Tibial nerve (tissue), 4 donors: ENCODE measurements around the gene KXD1. TPM values are rescaled to one million over a fixed set of nuclear protein-coding genes. Genes with fewer than 3 reads are reported as not detected.

Experiments used
- DNase-seq, 2 donors: peaks; one replicate each; pipeline ENCODE4 v3.0.0-alpha.2; 2019; ENCODE audit warnings: low spot score in 2 of 2
- H3K27ac ChIP-seq, 4 donors: fragments of 200-600 bp; sonication (generic) in 3 of 4; one replicate each; pipeline ENCODE4 v1.5.1; 2017 to 2019; ENCODE audit warnings: mild to moderate bottlenecking in 1 of 4
- H3K27me3 ChIP-seq, 2 donors: fragments of 200-600 bp; sonication (generic) in 1 of 2; one replicate each; pipeline versions ENCODE4 v1.5.1 to v1.6.0; 2017 to 2019
- H3K36me3 ChIP-seq, 3 donors: fragments of 200-600 bp; sonication (generic); one replicate each; pipeline ENCODE4 v1.5.1; 2018 to 2019
- H3K4me1 ChIP-seq, 4 donors: fragments of 200-600 bp; sonication (generic) in 3 of 4; one replicate each; pipeline ENCODE4 v1.5.1; 2017 to 2019
- H3K4me3 ChIP-seq, 4 donors: fragments of 200-600 bp; sonication (generic) in 3 of 4; one replicate each; pipeline ENCODE4 v1.5.1; 2017 to 2019; ENCODE audit warnings: mild to moderate bottlenecking in 1 of 4, moderate library complexity in 1 of 4
- H3K9me3 ChIP-seq, 4 donors: fragments of 200-600 bp; sonication (generic) in 3 of 4; one replicate each; pipeline ENCODE4 v1.5.1; 2017 to 2019
- CTCF ChIP-seq, 5 experiments: fragments of 200-600 bp in 3 of 5; fragments of 450-650 bp in 2 of 5; sonication (generic) in 3 of 5; IDR thresholded peaks; one replicate each; pipeline ENCODE4 v1.5.1; 2016 to 2019; ENCODE audit warnings: antibody characterized with exemption in 5 of 5, mild to moderate bottlenecking in 3 of 5, moderate library complexity in 2 of 5
- EP300 ChIP-seq, 2 donors: sonication (generic); formaldehyde crosslinking; IDR thresholded peaks; one replicate each; pipeline ENCODE4 v1.6.1; 2017; ENCODE audit warnings: antibody characterized with exemption in 2 of 2, mild to moderate bottlenecking in 1 of 2
- POLR2A ChIP-seq, 2 donors: fragments of 450-650 bp; IDR thresholded peaks; one replicate each; pipeline ENCODE4 v1.6.1; 2017; ENCODE audit warnings: antibody characterized with exemption in 2 of 2, mild to moderate bottlenecking in 2 of 2, moderate library complexity in 2 of 2
- WGBS, 2 donors: methylation state at CpG; one replicate each; pipeline ENCODE4 v1.1.5; 2018; 5-methylcytosine and 5-hydroxymethylcytosine counted together
- total RNA-seq, 4 donors: library from RNA; depleted of rRNA; stranded (reverse); fragments of >200 nt; gene quantifications; one replicate each; pipeline ENCODE4 v1.1.0, GENCODE V29; 2016

KXD1 gene
- total RNA-seq, 4 donors from 2014 or later: 122 to 298 (median 167) TPM

DNA sequence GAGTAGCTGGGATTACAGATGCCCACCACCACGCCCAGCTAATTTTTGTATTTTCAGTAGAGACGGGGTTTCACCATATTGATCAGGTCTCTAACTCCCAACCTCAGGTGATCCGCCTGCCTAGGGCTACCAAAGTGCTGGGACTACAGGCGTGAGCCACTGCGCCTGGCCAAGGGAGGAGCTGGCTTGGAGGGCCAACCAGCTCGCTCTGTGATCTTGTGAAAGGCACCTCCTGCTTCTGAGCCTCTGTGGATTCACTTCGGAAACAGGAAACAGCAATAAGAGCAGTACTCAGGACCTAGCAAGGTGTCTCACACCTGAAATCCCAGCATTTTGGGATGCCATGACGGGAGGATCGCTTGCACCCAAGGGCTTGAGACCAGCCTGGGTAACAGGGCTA lies 33.8 kb upstream of the KXD1 start:
- H3K4me1 ChIP-seq: peaks cover 0 to 22% (median 15%) of the 10 kb centered on the region in 4 donors
- TF ChIP-seq CTCF (IDR thresholded peaks at IDR 0.05) (no peak), EP300 (IDR thresholded peaks at IDR 0.05) (no peak), POLR2A (IDR thresholded peaks at IDR 0.05) (no peak)
- no peaks in the 10 kb centered on the region for H3K9me3 ChIP-seq
- H3K4me3 ChIP-seq: no peak overlapping the region
- H3K27me3 ChIP-seq: no peaks in the 10 kb centered on the region
- H3K27ac ChIP-seq: no peak overlapping the region
- no peak for DNase-seq
- 86 to 88% methylated on average over 9 of the region's 9 CpGs for WGBS, 2 donors
- no peaks in the 10 kb centered on the region for H3K36me3 ChIP-seq

DNA sequence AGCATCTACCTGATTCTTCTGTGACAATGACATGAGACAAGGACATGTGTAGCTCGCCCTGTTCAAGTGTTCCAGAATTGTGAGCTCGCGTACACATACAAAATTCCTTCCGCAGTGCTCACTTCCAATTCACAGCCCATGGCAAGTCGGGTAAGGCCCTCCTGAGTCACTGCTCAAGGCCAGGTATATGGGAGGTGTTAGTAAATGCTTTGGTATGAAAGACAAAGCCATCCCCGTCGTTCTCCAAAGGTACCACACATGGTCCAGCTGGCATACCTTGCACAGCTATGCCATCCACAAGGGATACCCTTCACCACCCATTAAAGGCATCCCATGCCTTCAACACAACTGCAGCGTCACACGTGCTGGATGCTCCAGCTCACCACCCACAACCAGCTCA lies 31.4 kb upstream of the KXD1 start:
- no peaks in the 10 kb centered on the region for H3K27me3 ChIP-seq
- WGBS, 2 donors: 91 to 93% methylated on average over 9 of the region's 9 CpGs
- no peak overlapping the region for H3K4me3 ChIP-seq
- DNase-seq: no peak
- no peaks in the 10 kb centered on the region for H3K9me3 ChIP-seq
- H3K4me1 ChIP-seq: peaks cover 0 to 7% (median 0%) of the 10 kb centered on the region in 4 donors
- H3K36me3 ChIP-seq: peaks cover 0 to 11% (median 0%) of the 10 kb centered on the region in 3 donors
- no peak for TF ChIP-seq EP300 (IDR thresholded peaks at IDR 0.05)
- no peak for TF ChIP-seq CTCF (IDR thresholded peaks at IDR 0.05)
- no peak for TF ChIP-seq POLR2A (IDR thresholded peaks at IDR 0.05)
- H3K27ac ChIP-seq: no peak overlapping the region

- Histone ChIP-seq H3K4me3 (no peak overlapping the region), H3K9me3 (no peaks in the 10 kb centered on the region), H3K27me3 (no peaks in the 10 kb centered on the region), H3K36me3 (peaks cover 0 to 46% (median 6%) of the 10 kb centered on the region in 3 donors), H3K4me1 (no peaks in the 10 kb centered on the region), H3K27ac (no peak overlapping the region)
- no peak for TF ChIP-seq POLR2A (IDR thresholded peaks at IDR 0.05)
- TF ChIP-seq CTCF (IDR thresholded peaks at IDR 0.05): no peak
- TF ChIP-seq EP300 (IDR thresholded peaks at IDR 0.05): no peak
- no peak for DNase-seq
- WGBS, 2 donors: 70 to 83% methylated on average over 7 of the region's 7 CpGs
Measured at GRCh38 chr19:18529782-18530181, 27.9 kb upstream of the KXD1 start.

GRCh38 chr19:18531485-18531884 lies 26.2 kb upstream of the KXD1 start:
- Histone ChIP-seq H3K9me3 (no peaks in the 10 kb centered on the region), H3K4me3 (no peak overlapping the region), H3K27me3 (no peaks in the 10 kb centered on the region), H3K27ac (no peak overlapping the region), H3K36me3 (peaks cover under 1 to 63% (median 6%) of the 10 kb centered on the region in 3 donors), H3K4me1 (no peaks in the 10 kb centered on the region)
- TF ChIP-seq EP300 (IDR thresholded peaks at IDR 0.05) (no peak), CTCF (IDR thresholded peaks at IDR 0.05) (no peak), POLR2A (IDR thresholded peaks at IDR 0.05) (no peak)
- 86 to 91% methylated on average over 9 of the region's 9 CpGs for WGBS, 2 donors
- DNase-seq: no peak

GRCh38 chr19:18532168-18532890 lies 25.3 kb upstream of the KXD1 start:
- no peaks in the 10 kb centered on the region for H3K9me3 ChIP-seq
- H3K4me3 ChIP-seq: no peak overlapping the region
- peaks cover 2 to 72% (median 8%) of the 10 kb centered on the region in 3 donors for H3K36me3 ChIP-seq
- WGBS, 2 donors: 94 to 96% methylated on average over 22 of the region's 22 CpGs
- TF ChIP-seq CTCF (IDR thresholded peaks at IDR 0.05) (no peak), POLR2A (IDR thresholded peaks at IDR 0.05) (no peak), EP300 (IDR thresholded peaks at IDR 0.05) (no peak)
- H3K4me1 ChIP-seq: no peaks in the 10 kb centered on the region
- H3K27me3 ChIP-seq: no peaks in the 10 kb centered on the region
- no peak for DNase-seq
- H3K27ac ChIP-seq: no peak overlapping the region
